Glutamatergic neuron (in vitro differentiated cells): ENCODE data around the gene CYFIP2. TPM values are rescaled to one million over a fixed set of nuclear protein-coding genes. Genes with fewer than 3 reads are reported as not detected.

ENCODE experiments used
- DNase-seq: peaks from one replicate; pipeline ENCODE4 v3.0.0; 2022
- H3K27ac Mint-ChIP-seq: one replicate; pipeline ENCODE4 v1.8.0; 2020; ENCODE audit warnings: mild to moderate bottlenecking, mixed read lengths, inconsistent platforms; ENCODE audit not compliant: unreplicated experiment
- H3K27me3 Mint-ChIP-seq: one replicate; pipeline ENCODE4 v1.8.0; 2020; ENCODE audit warnings: mild to moderate bottlenecking, moderate library complexity, mixed read lengths, inconsistent platforms; ENCODE audit not compliant: unreplicated experiment
- H3K36me3 Mint-ChIP-seq: one replicate; pipeline ENCODE4 v1.8.0; 2020; ENCODE audit warnings: mild to moderate bottlenecking, mixed read lengths, inconsistent platforms; ENCODE audit not compliant: unreplicated experiment
- H3K4me1 Mint-ChIP-seq: one replicate; pipeline ENCODE4 v1.8.0; 2020; ENCODE audit warnings: mild to moderate bottlenecking, low read depth, mixed read lengths, inconsistent platforms; ENCODE audit not compliant: unreplicated experiment
- H3K4me3 Mint-ChIP-seq: one replicate; pipeline ENCODE4 v1.8.0; 2020; ENCODE audit warnings: mild to moderate bottlenecking, mixed read lengths, inconsistent platforms; ENCODE audit not compliant: unreplicated experiment
- H3K9me3 Mint-ChIP-seq: one replicate; pipeline ENCODE4 v1.8.0; 2020; ENCODE audit warnings: mild to moderate bottlenecking, moderate library complexity, mixed read lengths, inconsistent platforms; ENCODE audit not compliant: unreplicated experiment
- CTCF ChIP-seq: fragments of 200-600 bp; sonication (generic); IDR thresholded peaks from one replicate; pipeline ENCODE4 v1.5.0; 2021; ENCODE audit not compliant: partially characterized antibody, unreplicated experiment
- total RNA-seq: library from RNA; stranded (reverse); fragmentation: NEBNext Ultra II Directional; extraction: Animal tissue kit (Norgen Biotek cat#: 25700); gene quantifications from one replicate; pipeline ENCODE4 v1.2.1, GENCODE V29; 2021; ENCODE audit not compliant: unreplicated experiment

CYFIP2 gene
- total RNA-seq, 1 donor from 2014 or later: 120 TPM

- no peak for DNase-seq
- H3K4me1 Mint-ChIP-seq: no peaks in the 10 kb centered on the region
- no peaks in the 10 kb centered on the region for H3K9me3 Mint-ChIP-seq
- no peak overlapping the region for H3K27ac Mint-ChIP-seq
- H3K36me3 Mint-ChIP-seq: no peaks in the 10 kb centered on the region
- TF ChIP-seq CTCF: no peak
- H3K27me3 Mint-ChIP-seq: peaks cover 1% of the 10 kb centered on the region
- H3K4me3 Mint-ChIP-seq: no peak overlapping the region
These were observed 44.0 kb upstream of the CYFIP2 start for GRCh38 chr5:157221959-157222358.

- Mint-ChIP-seq H3K36me3 (no peaks in the 10 kb centered on the region), H3K9me3 (no peaks in the 10 kb centered on the region), H3K4me3 (no peak overlapping the region), H3K27ac (no peak overlapping the region), H3K27me3 (no peaks in the 10 kb centered on the region), H3K4me1 (no peaks in the 10 kb centered on the region)
- TF ChIP-seq CTCF: no peak
- no peak for DNase-seq
These were observed 43.3 kb upstream of the CYFIP2 start for GRCh38 chr5:157222506-157223230.

- Mint-ChIP-seq H3K9me3 (no peaks in the 10 kb centered on the region), H3K4me3 (no peak overlapping the region), H3K36me3 (no peaks in the 10 kb centered on the region), H3K27me3 (no peaks in the 10 kb centered on the region), H3K27ac (no peak overlapping the region), H3K4me1 (no peaks in the 10 kb centered on the region)
- no peak for TF ChIP-seq CTCF
- DNase-seq: no peak
These were observed 40.2 kb upstream of the CYFIP2 start for GRCh38 chr5:157225469-157226422.

- Mint-ChIP-seq H3K27me3 (no peaks in the 10 kb centered on the region), H3K36me3 (no peaks in the 10 kb centered on the region), H3K27ac (no peak overlapping the region), H3K9me3 (no peaks in the 10 kb centered on the region), H3K4me3 (no peak overlapping the region), H3K4me1 (no peaks in the 10 kb centered on the region)
- no peak for DNase-seq
- no peak for TF ChIP-seq CTCF
These were observed 35.3 kb upstream of the CYFIP2 start for GRCh38 chr5:157230610-157231009.

- Mint-ChIP-seq H3K36me3 (no peaks in the 10 kb centered on the region), H3K4me1 (no peaks in the 10 kb centered on the region), H3K9me3 (no peaks in the 10 kb centered on the region), H3K27ac (no peak overlapping the region), H3K4me3 (no peak overlapping the region), H3K27me3 (no peaks in the 10 kb centered on the region)
- no peak for DNase-seq
- TF ChIP-seq CTCF: no peak
These were observed 33.2 kb upstream of the CYFIP2 start for GRCh38 chr5:157232706-157233105.
